ENCODE measurements around the gene LONRF2. TPM values are rescaled to one million over a fixed set of nuclear protein-coding genes. Genes with fewer than 3 reads are reported as not detected.

The LONRF2 gene
- total RNA-seq, 1 donor from 2014 or later, result not detected

GRCh38 chr2:100237770-100238169, 84.5 kb downstream of the LONRF2 start:
- DNase-seq (ENCODE audit: low read depth in 2 of 2), result no peak

- DNase-seq (ENCODE audit: low read depth in 2 of 2), result no peak
These were observed 85.1 kb downstream of the LONRF2 start for GRCh38 chr2:100237163-100237562.

- DNase-seq (ENCODE audit: low read depth in 2 of 2), result no peak
These were observed 86.1 kb downstream of the LONRF2 start for GRCh38 chr2:100236166-100236565.

GRCh38 chr2:100235581-100235980, 86.7 kb downstream of the LONRF2 start:
- no peak for DNase-seq (ENCODE audit: low read depth in 2 of 2)

GRCh38 chr2:100235098-100235497, 87.2 kb downstream of the LONRF2 start:
- no peak for DNase-seq (ENCODE audit: low read depth in 2 of 2)

- DNase-seq (ENCODE audit: low read depth in 2 of 2), result no peak
These were observed 88.2 kb downstream of the LONRF2 start for GRCh38 chr2:100234141-100234540.

GRCh38 chr2:100233061-100233460, 89.2 kb downstream of the LONRF2 start:
- DNase-seq (ENCODE audit: low read depth in 2 of 2), result no peak

GRCh38 chr2:100230754-100231153, 91.5 kb downstream of the LONRF2 start:
- DNase-seq (ENCODE audit: low read depth in 2 of 2), result peak; percentile 26 to 59

- DNase-seq (ENCODE audit: low read depth in 2 of 2), result no peak
These were observed 93.3 kb downstream of the LONRF2 start for GRCh38 chr2:100228967-100229366.

- no peak for DNase-seq (ENCODE audit: low read depth in 2 of 2)
These were observed 93.9 kb downstream of the LONRF2 start for GRCh38 chr2:100228415-100228814.

- DNase-seq (ENCODE audit: low read depth in 2 of 2), result peak in 1 of 2 donors; percentile 6
These were observed 97.2 kb downstream of the LONRF2 start for GRCh38 chr2:100224988-100225710.

- DNase-seq (ENCODE audit: low read depth in 2 of 2), result no peak
These were observed 98.8 kb downstream of the LONRF2 start for GRCh38 chr2:100223502-100223901.

Other genes with a start within 250 kb of the LONRF2 start
- gene AFF3, start 179.9 kb downstream of the LONRF2 start, total RNA-seq, result under 0.01 TPM in 2 replicates
- 6.5 and 7.6 TPM in 2 replicates for gene CHST10, start 95.2 kb upstream of the LONRF2 start, total RNA-seq
- not detected in 2 replicates for gene NMS, start 148.0 kb upstream of the LONRF2 start, total RNA-seq
- 12.6 and 13.7 TPM in 2 replicates for gene PDCL3, start 240.5 kb upstream of the LONRF2 start, total RNA-seq